GM12878 (cell line): Measurements from ENCODE around the gene NFKBIB. TPM values are rescaled to one million over a fixed set of nuclear protein-coding genes. Genes with fewer than 3 reads are reported as not detected.

Experiments used
- ATF7 ChIP-seq: fragments of 450-650 bp; IDR thresholded peaks from 2 replicates; pipeline ENCODE4 v1.6.1; 2016; ENCODE audit warnings: low read depth, mild to moderate bottlenecking
- FOXK2 ChIP-seq: fragments of 450-650 bp; IDR thresholded peaks from 2 replicates; pipeline ENCODE4 v1.6.1; 2017; ENCODE audit warnings: mild to moderate bottlenecking, moderate library complexity
- FOXM1 ChIP-seq: IDR thresholded peaks from 2 replicates; pipeline ENCODE4 v1.6.1; 2012; ENCODE audit warnings: low read depth, mild to moderate bottlenecking, inconsistent platforms, low read length, moderate library complexity
- HDAC2 ChIP-seq: fragments of 200-600 bp; sonication (generic); IDR thresholded peaks from 2 replicates; pipeline ENCODE4 v1.6.1; 2017
- JUNB ChIP-seq: IDR thresholded peaks from 2 replicates; pipeline ENCODE4 v1.6.1; 2016; ENCODE audit warnings: antibody characterized with exemption, mild to moderate bottlenecking
- MEF2A ChIP-seq: IDR thresholded peaks from 2 replicates; pipeline ENCODE4 v1.6.1; 2011; ENCODE audit warnings: low read depth, mild to moderate bottlenecking, low read length, moderate library complexity; ENCODE audit not compliant: insufficient read depth
- MXI1 ChIP-seq: fragments of 150-350 bp; IDR thresholded peaks from 2 replicates; pipeline ENCODE4 v1.6.1; 2011; ENCODE audit warnings: low read depth, mild to moderate bottlenecking, inconsistent platforms, low read length, improper control_type of control experiment
- NBN ChIP-seq: fragments of 450-650 bp; IDR thresholded peaks from 2 replicates; pipeline ENCODE4 v1.6.1; 2016
- POLR2A ChIP-seq: IDR thresholded peaks from 2 replicates; pipeline ENCODE4 v1.6.1; 2011; ENCODE audit warnings: low read depth, mild to moderate bottlenecking, low read length
- POLR2AphosphoS2 ChIP-seq: IDR thresholded peaks from 2 replicates; pipeline ENCODE4 v1.6.1; 2011; ENCODE audit warnings: low read depth, mild to moderate bottlenecking, low read length, improper control_type of control experiment, moderate library complexity
- SMARCA5 ChIP-seq: fragments of 450-650 bp; IDR thresholded peaks from 2 replicates; pipeline ENCODE4 v1.6.1; 2017; ENCODE audit warnings: mild to moderate bottlenecking
- SREBF2 ChIP-seq: IDR thresholded peaks from 2 replicates; pipeline ENCODE4 v1.6.1; 2012; ENCODE audit warnings: mild to moderate bottlenecking, low read length
- TAF1 ChIP-seq: IDR thresholded peaks from 2 replicates; pipeline ENCODE4 v1.6.1; 2011; ENCODE audit warnings: mild to moderate bottlenecking, low read depth, low read length, borderline replicate concordance
- TARDBP ChIP-seq: IDR thresholded peaks from 2 replicates; pipeline ENCODE4 v1.6.1; 2016; ENCODE audit warnings: borderline replicate concordance
- YY1 ChIP-seq: IDR thresholded peaks from 2 replicates; pipeline ENCODE4 v1.6.1; 2011; ENCODE audit warnings: low read depth, mild to moderate bottlenecking, low read length
- ZNF24 ChIP-seq: fragments of 450-650 bp; IDR thresholded peaks from 2 replicates; pipeline ENCODE4 v1.6.1; 2017; ENCODE audit warnings: antibody characterized with exemption, mild to moderate bottlenecking
- polyA plus RNA-seq, 11 experiments: library from polyadenylated mRNA; depleted of rRNA in 4 of 11; unstranded in 6 of 11; stranded (reverse) in 5 of 11; fragments of >200 nt; fragmentation: Nextera tagmentation in 4 of 11; fragmentation: Illumina TruSeq in 1 of 11; extraction: Ambion mirVana in 4 of 11; extraction: Trizol in 1 of 11; gene quantifications; 1 replicate in 1 of 11; 2 replicates in 10 of 11; pipeline versions ENCODE4 v1.2.1 to v1.2.3, GENCODE V29; 2011 to 2016; ENCODE audit warnings: inconsistent platforms in 2 of 11, missing spikeins in 2 of 11, low read depth in 1 of 11
- total RNA-seq, 4 experiments: library from RNA; depleted of rRNA in 3 of 4; stranded (reverse); fragments of >200 nt in 3 of 4; fragmentation: Illumina TruSeq in 1 of 4; extraction: Trizol in 1 of 4; gene quantifications; 2 replicates each; pipeline versions ENCODE4 v1.2.1 to v1.2.3, GENCODE V29; 2013 to 2021
- TF ChIP-seq, protein P1 (sequence below): fragments of 450-650 bp; IDR thresholded peaks from 2 replicates; pipeline ENCODE4 v1.6.1; 2016; ENCODE audit warnings: mild to moderate bottlenecking
- TF ChIP-seq, protein P2 (sequence below): fragments of 450-650 bp; conservative IDR thresholded peaks from 2 replicates; pipeline ENCODE4 v1.6.1; 2017; ENCODE audit warnings: mild to moderate bottlenecking, moderate library complexity
- TF ChIP-seq, protein P3 (sequence below): fragments of 450-650 bp; formaldehyde crosslinking; IDR thresholded peaks from 2 replicates; pipeline ENCODE4 v1.4.0; 2022; ENCODE audit warnings: mild to moderate bottlenecking, moderate library complexity
- TF ChIP-seq, protein P4 (sequence below): fragments of 150-350 bp; IDR thresholded peaks from 2 replicates; pipeline ENCODE4 v1.6.1; 2016; ENCODE audit warnings: low read depth, low read length

NFKBIB gene
- total and polyA plus RNA-seq, 10 of the 15 experiments (the other 5 are each of a cell fraction or from before 2014, with no cell fraction given), result 1.2 to 60.9 (median 31.0) TPM

DNA sequence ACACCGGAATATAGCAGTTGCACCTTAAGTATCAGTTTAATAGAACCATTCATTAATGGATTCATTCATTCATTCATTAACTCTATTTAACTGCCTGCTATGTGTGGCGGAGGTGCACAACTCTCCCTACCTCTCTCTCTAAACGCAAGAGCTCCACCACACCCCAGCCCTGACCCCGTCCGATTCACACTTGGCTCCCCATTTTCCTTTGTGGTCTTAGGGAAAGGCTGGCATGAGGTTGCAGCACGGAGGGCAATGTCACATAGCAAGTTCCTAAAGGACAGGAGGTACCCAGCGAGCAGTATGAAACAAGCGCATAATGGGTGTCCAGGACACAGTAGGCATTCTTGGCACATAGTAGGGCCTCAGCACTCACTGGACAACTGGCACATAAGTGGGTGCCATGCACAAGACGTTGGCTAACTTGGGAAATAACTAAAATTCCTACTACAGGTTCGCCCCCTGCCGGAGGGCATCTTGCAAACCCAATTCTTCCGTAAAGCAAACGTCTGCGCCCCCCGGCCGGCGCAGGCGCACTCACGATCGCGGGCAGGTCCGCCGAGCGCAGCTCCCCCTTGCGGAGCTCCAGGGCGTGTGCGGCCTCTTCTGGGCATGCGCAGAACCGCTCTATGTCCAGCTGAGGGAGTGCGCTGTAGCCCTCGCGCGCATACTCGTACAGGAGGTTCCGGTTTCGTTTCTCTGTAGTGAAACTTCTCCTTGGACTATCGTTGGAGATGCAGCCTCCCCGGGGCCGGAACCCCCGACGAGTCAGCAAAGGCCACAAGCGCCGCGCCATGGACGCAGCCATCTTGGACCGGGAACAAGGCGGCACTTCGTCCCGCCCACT lies 30.4 kb downstream of the NFKBIB start, which contains the start of gene SARS2 (continued):
- TF ChIP-seq TARDBP, result no peak
- peak; percentile 95 for TF ChIP-seq SMARCA5
- TF ChIP-seq, protein P1, sequence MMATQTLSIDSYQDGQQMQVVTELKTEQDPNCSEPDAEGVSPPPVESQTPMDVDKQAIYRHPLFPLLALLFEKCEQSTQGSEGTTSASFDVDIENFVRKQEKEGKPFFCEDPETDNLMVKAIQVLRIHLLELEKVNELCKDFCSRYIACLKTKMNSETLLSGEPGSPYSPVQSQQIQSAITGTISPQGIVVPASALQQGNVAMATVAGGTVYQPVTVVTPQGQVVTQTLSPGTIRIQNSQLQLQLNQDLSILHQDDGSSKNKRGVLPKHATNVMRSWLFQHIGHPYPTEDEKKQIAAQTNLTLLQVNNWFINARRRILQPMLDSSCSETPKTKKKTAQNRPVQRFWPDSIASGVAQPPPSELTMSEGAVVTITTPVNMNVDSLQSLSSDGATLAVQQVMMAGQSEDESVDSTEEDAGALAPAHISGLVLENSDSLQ, result no peak
- TF ChIP-seq, protein P2, sequence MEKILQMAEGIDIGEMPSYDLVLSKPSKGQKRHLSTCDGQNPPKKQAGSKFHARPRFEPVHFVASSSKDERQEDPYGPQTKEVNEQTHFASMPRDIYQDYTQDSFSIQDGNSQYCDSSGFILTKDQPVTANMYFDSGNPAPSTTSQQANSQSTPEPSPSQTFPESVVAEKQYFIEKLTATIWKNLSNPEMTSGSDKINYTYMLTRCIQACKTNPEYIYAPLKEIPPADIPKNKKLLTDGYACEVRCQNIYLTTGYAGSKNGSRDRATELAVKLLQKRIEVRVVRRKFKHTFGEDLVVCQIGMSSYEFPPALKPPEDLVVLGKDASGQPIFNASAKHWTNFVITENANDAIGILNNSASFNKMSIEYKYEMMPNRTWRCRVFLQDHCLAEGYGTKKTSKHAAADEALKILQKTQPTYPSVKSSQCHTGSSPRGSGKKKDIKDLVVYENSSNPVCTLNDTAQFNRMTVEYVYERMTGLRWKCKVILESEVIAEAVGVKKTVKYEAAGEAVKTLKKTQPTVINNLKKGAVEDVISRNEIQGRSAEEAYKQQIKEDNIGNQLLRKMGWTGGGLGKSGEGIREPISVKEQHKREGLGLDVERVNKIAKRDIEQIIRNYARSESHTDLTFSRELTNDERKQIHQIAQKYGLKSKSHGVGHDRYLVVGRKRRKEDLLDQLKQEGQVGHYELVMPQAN, result peak; percentile 39
- TF ChIP-seq SREBF2, result no peak
- TF ChIP-seq FOXK2, result no peak
- TF ChIP-seq ZNF24, result peak; percentile 91
- no peak for TF ChIP-seq FOXM1
- TF ChIP-seq NBN, result peak; percentile 66; the same call in 1 of the 2 replicates
- no peak for TF ChIP-seq JUNB
- TF ChIP-seq, protein P3, sequence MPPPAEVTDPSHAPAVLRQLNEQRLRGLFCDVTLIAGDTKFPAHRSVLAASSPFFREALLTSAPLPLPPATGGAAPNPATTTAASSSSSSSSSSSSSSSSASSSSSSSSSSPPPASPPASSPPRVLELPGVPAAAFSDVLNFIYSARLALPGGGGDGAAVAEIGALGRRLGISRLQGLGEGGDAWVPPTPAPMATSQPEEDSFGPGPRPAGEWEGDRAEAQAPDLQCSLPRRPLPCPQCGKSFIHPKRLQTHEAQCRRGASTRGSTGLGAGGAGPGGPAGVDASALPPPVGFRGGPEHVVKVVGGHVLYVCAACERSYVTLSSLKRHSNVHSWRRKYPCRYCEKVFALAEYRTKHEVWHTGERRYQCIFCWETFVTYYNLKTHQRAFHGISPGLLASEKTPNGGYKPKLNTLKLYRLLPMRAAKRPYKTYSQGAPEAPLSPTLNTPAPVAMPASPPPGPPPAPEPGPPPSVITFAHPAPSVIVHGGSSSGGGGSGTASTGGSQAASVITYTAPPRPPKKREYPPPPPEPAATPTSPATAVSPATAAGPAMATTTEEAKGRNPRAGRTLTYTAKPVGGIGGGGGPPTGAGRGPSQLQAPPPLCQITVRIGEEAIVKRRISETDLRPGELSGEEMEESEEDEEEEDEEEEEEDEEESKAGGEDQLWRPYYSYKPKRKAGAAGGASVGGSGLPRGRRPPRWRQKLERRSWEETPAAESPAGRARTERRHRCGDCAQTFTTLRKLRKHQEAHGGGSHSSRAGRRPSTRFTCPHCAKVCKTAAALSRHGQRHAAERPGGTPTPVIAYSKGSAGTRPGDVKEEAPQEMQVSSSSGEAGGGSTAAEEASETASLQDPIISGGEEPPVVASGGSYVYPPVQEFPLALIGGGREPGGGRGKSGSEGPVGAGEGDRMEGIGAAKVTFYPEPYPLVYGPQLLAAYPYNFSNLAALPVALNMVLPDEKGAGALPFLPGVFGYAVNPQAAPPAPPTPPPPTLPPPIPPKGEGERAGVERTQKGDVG (CRISPR knock-in tag), result no peak
- TF ChIP-seq, protein P4, sequence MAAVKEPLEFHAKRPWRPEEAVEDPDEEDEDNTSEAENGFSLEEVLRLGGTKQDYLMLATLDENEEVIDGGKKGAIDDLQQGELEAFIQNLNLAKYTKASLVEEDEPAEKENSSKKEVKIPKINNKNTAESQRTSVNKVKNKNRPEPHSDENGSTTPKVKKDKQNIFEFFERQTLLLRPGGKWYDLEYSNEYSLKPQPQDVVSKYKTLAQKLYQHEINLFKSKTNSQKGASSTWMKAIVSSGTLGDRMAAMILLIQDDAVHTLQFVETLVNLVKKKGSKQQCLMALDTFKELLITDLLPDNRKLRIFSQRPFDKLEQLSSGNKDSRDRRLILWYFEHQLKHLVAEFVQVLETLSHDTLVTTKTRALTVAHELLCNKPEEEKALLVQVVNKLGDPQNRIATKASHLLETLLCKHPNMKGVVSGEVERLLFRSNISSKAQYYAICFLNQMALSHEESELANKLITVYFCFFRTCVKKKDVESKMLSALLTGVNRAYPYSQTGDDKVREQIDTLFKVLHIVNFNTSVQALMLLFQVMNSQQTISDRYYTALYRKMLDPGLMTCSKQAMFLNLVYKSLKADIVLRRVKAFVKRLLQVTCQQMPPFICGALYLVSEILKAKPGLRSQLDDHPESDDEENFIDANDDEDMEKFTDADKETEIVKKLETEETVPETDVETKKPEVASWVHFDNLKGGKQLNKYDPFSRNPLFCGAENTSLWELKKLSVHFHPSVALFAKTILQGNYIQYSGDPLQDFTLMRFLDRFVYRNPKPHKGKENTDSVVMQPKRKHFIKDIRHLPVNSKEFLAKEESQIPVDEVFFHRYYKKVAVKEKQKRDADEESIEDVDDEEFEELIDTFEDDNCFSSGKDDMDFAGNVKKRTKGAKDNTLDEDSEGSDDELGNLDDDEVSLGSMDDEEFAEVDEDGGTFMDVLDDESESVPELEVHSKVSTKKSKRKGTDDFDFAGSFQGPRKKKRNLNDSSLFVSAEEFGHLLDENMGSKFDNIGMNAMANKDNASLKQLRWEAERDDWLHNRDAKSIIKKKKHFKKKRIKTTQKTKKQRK, result no peak
- TF ChIP-seq HDAC2, result no peak
- peak; percentile 99 for TF ChIP-seq YY1
- TF ChIP-seq MEF2A, result 0 out of 2 replicates have a peak, but pooled peaks have one; percentile 12
- peak; percentile 87 for TF ChIP-seq TAF1
- TF ChIP-seq POLR2AphosphoS2, result no peak; the same call in 1 of the 2 replicates
- peak; percentile 86 for TF ChIP-seq POLR2A
- no peak; the same call in 1 of the 2 replicates for TF ChIP-seq MXI1
- no peak for TF ChIP-seq ATF7
